AG04450 (cell line): Measurements from ENCODE around the gene ANKRD13C. TPM values are rescaled to one million over a fixed set of nuclear protein-coding genes. Genes with fewer than 3 reads are reported as not detected.

Source experiments
- CTCF ChIA-PET: fragments of 300-600, 350-600 bp; formaldehyde crosslinking; extraction: SDS; loops from one replicate; lab custom pipeline; 2022; ENCODE audit warnings: antibody characterized with exemption, inconsistent platforms; lab: Charles Lee
- POLR2A ChIA-PET: fragments of 350-600 bp; formaldehyde crosslinking; extraction: SDS; loops from one replicate; lab custom pipeline; 2021; ENCODE audit warnings: antibody characterized with exemption, inconsistent platforms; lab: Yijun Ruan, JAX
- DNase-seq: peaks from one replicate; pipeline ENCODE4 v3.0.0-alpha.2; 2011; ENCODE audit warnings: low read depth, low spot score
- H3K27ac ChIP-seq: one replicate; pipeline ENCODE4 v1.5.1; 2012; ENCODE audit warnings: low read depth, low read length, control low read depth
- H3K27me3 ChIP-seq: one replicate; pipeline ENCODE4 v1.6.0; 2012; ENCODE audit warnings: low read length; ENCODE audit not compliant: control insufficient read depth, insufficient read depth
- H3K4me3 ChIP-seq: 2 replicates; pipeline ENCODE4 v1.5.1; 2011; ENCODE audit warnings: mild to moderate bottlenecking, low read depth, low read length, control low read depth
- H3K9me3 ChIP-seq: 2 replicates; pipeline ENCODE4 v1.5.1; 2012; ENCODE audit warnings: low read length; ENCODE audit not compliant: control insufficient read depth, insufficient read depth
- CTCF ChIP-seq: IDR thresholded peaks from 2 replicates; pipeline ENCODE4 v1.5.1; 2011; ENCODE audit warnings: low read depth, low read length, control low read depth, inconsistent platforms
- polyA plus RNA-seq: library from polyadenylated mRNA; depleted of rRNA; stranded (reverse); fragments of >200 nt; gene quantifications from 2 replicates; pipeline ENCODE4 v1.2.3, GENCODE V29; 2011

The ANKRD13C gene
- polyA plus RNA-seq, 1 experiment = 18.1 TPM

- no peak for TF ChIP-seq CTCF
- no peak overlapping the region for H3K27ac ChIP-seq
- H3K9me3 ChIP-seq = no peaks in the 10 kb centered on the region
- no peaks in the 10 kb centered on the region for H3K27me3 ChIP-seq
- DNase-seq = no peak
- CTCF ChIA-PET = no interaction called here
- POLR2A ChIA-PET = interaction anchor here (1.0 kb wide), 1 partner anchor 12 kb away, joined by 3 read pairs; no protein-coding TSS in a partner anchor
- no peak overlapping the region for H3K4me3 ChIP-seq
Observed at GRCh38 chr1:70256664-70257063, 97.9 kb downstream of the ANKRD13C start.

DNA sequence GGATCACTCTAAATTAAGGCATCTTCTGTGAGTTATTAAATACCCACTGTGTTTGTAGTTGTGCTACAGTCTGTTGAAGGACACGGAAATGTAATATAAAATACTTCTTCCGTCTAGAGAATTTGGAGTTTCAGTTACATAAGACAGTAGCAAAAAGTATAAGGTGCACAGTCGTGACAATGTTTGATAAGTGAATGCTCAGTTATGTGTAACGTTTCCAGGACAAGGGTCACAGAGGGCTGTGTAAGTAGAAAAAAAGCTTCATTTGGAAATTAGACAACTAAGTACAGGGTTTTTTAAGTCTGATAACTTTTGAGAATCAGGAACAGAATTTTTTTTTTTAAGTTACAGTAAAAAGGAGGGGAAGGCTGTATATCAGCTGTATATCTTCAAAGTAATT, 105.8 kb downstream of the ANKRD13C start:
- CTCF ChIA-PET = no interaction called here
- Histone ChIP-seq H3K27ac (no peak overlapping the region), H3K9me3 (no peaks in the 10 kb centered on the region), H3K4me3 (no peak overlapping the region), H3K27me3 (no peaks in the 10 kb centered on the region)
- TF ChIP-seq CTCF = no peak
- POLR2A ChIA-PET = no interaction called here
- DNase-seq = no peak

DNA sequence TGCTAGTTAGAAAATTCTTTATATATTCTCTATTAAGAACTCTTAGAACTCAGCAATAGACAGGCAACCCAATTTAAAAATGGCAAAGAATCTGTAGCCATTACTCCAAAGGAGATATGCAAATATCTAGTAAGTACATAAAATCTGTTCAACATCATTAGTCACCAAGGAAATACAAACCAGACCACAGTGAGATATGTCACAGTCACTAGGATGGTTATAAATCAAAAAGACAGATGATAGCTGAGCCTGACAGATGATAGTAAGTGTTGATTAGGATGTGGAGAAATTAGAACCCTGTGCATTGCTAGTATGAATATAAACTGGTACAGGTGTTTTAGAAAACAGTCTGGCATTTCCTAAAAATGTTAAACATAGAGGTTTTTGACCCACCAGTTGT, 106.8 kb downstream of the ANKRD13C start:
- DNase-seq = no peak
- ChIA-PET POLR2A (no interaction called here), CTCF (no interaction called here)
- H3K27me3 ChIP-seq = no peaks in the 10 kb centered on the region
- H3K9me3 ChIP-seq = no peaks in the 10 kb centered on the region
- H3K27ac ChIP-seq = no peak overlapping the region
- TF ChIP-seq CTCF = no peak
- H3K4me3 ChIP-seq = no peak overlapping the region

GRCh38 chr1:70247122-70247521, 107.4 kb downstream of the ANKRD13C start:
- no peak for TF ChIP-seq CTCF
- Histone ChIP-seq H3K4me3 (no peak overlapping the region), H3K27ac (no peak overlapping the region), H3K27me3 (no peaks in the 10 kb centered on the region), H3K9me3 (no peaks in the 10 kb centered on the region)
- CTCF ChIA-PET = no interaction called here
- POLR2A ChIA-PET = no interaction called here
- DNase-seq = no peak

DNA sequence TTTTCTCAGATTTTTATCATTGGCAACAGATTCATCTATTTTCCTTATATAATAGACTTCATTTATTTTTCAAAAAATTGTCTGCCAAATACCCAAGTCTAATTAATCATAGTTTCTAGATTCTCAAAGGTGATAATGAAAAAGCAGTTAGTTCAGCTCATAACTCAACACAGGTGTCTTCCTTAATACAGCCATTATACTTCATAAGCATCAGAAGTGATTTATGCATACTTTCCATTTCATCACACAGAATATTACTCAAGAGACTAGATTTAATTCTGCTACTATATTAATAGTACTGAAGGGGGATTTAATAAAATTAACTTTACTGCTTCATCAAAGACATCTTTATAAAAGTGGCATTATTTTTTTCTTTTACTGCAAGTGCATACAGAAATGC, 114.6 kb downstream of the ANKRD13C start:
- POLR2A ChIA-PET = no interaction called here
- TF ChIP-seq CTCF = no peak
- CTCF ChIA-PET = no interaction called here

More for the DNA sequence above, 114.6 kb downstream of the ANKRD13C start:
- no peaks in the 10 kb centered on the region for H3K27me3 ChIP-seq
- DNase-seq = no peak
- no peak overlapping the region for H3K4me3 ChIP-seq
- H3K9me3 ChIP-seq = no peaks in the 10 kb centered on the region
- no peak overlapping the region for H3K27ac ChIP-seq
